ENCODE measurements around the gene NRIP2.

DNA sequence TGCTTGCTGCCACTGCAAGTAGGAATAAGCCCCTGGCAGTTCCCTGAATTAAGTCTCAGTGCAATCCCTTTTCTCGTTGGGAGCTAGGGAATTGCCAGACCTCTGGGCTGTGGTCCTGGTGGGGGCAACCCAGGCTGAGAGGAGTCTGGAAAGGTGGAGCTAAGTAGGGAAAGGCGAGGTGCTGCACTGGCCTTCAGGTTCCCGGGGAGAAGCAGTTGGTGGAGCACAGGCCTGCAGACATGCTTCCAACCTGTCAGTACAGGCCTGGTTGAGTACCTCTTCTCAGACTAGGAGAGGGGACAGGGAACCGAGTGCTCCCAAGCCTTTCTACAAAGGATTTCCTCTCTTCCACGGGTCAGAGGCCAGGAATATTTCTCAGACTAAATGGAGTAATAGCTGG lies 1.5 kb downstream of the NRIP2 start:
- TF ChIP-seq CTCF (IDR thresholded peaks at IDR 0.05; ENCODE audit: low read depth, low read length, poor library complexity, severe bottlenecking) = no peak
- TF ChIP-seq EZH2phosphoT487 (IDR thresholded peaks at IDR 0.05; ENCODE audit: borderline replicate concordance, low read length) = no peak
